Activated CD8-positive, alpha-beta memory T cell treated with anti-CD3 and anti-CD28 coated beads for 36 hours (primary cell): ENCODE data around the gene MAP2K5. TPM values are rescaled to one million over a fixed set of nuclear protein-coding genes. Genes with fewer than 3 reads are reported as not detected.

Experiments used
- CTCF ChIA-PET: fragments of 350-600 bp; sonication (Branson Sonifier 250); formaldehyde crosslinking; loops from one replicate; lab custom pipeline; 2021; ENCODE audit warnings: antibody characterized with exemption; lab: Charles Lee
- POLR2A ChIA-PET: fragments of 350-600 bp; sonication (Branson Sonifier 250); formaldehyde crosslinking; loops from one replicate; lab custom pipeline; 2021; ENCODE audit warnings: antibody characterized with exemption; lab: Charles Lee
- total RNA-seq, 2 experiments: library from RNA; stranded (reverse); gene quantifications; one replicate each; pipeline ENCODE4 v1.2.3, GENCODE V29; 2021

Gene MAP2K5
- 10 to 100 TPM; 19.1 to 20.8 TPM for total RNA-seq

- CTCF ChIA-PET, result interaction anchor here (0.7 to 1.3 kb wide), 4 partner anchors 10 to 528 kb away, joined by 3 to 5 read pairs (median 4); partner anchors contain the start of gene C15orf61
Measured at GRCh38 chr15:67542420-67543347, at the start of gene MAP2K5. MAP2K5 (plus strand) TSS chr15:67542703; CDS start chr15:67543336, 633 bp downstream.

GRCh38 chr15:67495585-67495984 lies 46.9 kb upstream of the MAP2K5 start:
- ChIA-PET POLR2A (no interaction called here), CTCF (interaction anchor here (1.1 kb wide), 1 partner anchor 39 kb away, joined by 3 read pairs; no protein-coding TSS in a partner anchor)

More at GRCh38 chr15:67542420-67543347, at the start of gene MAP2K5:
- POLR2A ChIA-PET, result interaction anchor here (0.6 to 1.4 kb wide), 5 partner anchors 13 to 517 kb away, joined by 3 to 5 read pairs (median 4); no protein-coding TSS in a partner anchor

- CTCF ChIA-PET, result no interaction called here
- POLR2A ChIA-PET, result interaction anchor here (0.5 to 0.6 kb wide), 2 partner anchors 21 to 567 kb away, joined by 4 read pairs; no protein-coding TSS in a partner anchor
Measured at GRCh38 chr15:67501177-67501835, 41.2 kb upstream of the MAP2K5 start.

- ChIA-PET CTCF (no interaction called here), POLR2A (no interaction called here)
Measured at GRCh38 chr15:67501836-67502461, 40.6 kb upstream of the MAP2K5 start.

GRCh38 chr15:67504056-67504455 lies 38.4 kb upstream of the MAP2K5 start:
- ChIA-PET CTCF (no interaction called here), POLR2A (no interaction called here)

GRCh38 chr15:67504796-67505195 lies 37.7 kb upstream of the MAP2K5 start:
- ChIA-PET CTCF (no interaction called here), POLR2A (no interaction called here)

- CTCF ChIA-PET, result interaction anchor here (1.5 kb wide), 1 partner anchor 49 kb away, joined by 6 read pairs; no protein-coding TSS in a partner anchor
- POLR2A ChIA-PET, result no interaction called here
Measured at GRCh38 chr15:67505675-67506572, 36.6 kb upstream of the MAP2K5 start.

GRCh38 chr15:67506775-67507747 lies 35.4 kb upstream of the MAP2K5 start:
- CTCF ChIA-PET, result interaction anchor here (1.5 kb wide), 1 partner anchor 50 kb away, joined by 6 read pairs; no protein-coding TSS in a partner anchor
- POLR2A ChIA-PET, result no interaction called here

- CTCF ChIA-PET, result no interaction called here
- POLR2A ChIA-PET, result no interaction called here
Measured at GRCh38 chr15:67508407-67508806, 34.1 kb upstream of the MAP2K5 start.

GRCh38 chr15:67509918-67510317 lies 32.6 kb upstream of the MAP2K5 start:
- ChIA-PET POLR2A (no interaction called here), CTCF (no interaction called here)

- ChIA-PET CTCF (no interaction called here), POLR2A (no interaction called here)
Measured at GRCh38 chr15:67510597-67511190, 31.8 kb upstream of the MAP2K5 start.

GRCh38 chr15:67511606-67512005 lies 30.9 kb upstream of the MAP2K5 start:
- POLR2A ChIA-PET, result no interaction called here
- CTCF ChIA-PET, result no interaction called here

GRCh38 chr15:67512140-67512539 lies 30.4 kb upstream of the MAP2K5 start:
- ChIA-PET CTCF (no interaction called here), POLR2A (no interaction called here)

- ChIA-PET POLR2A (no interaction called here), CTCF (no interaction called here)
Measured at GRCh38 chr15:67512933-67513714, 29.4 kb upstream of the MAP2K5 start.

GRCh38 chr15:67515090-67515489 lies 27.4 kb upstream of the MAP2K5 start:
- POLR2A ChIA-PET, result no interaction called here
- CTCF ChIA-PET, result no interaction called here

- ChIA-PET POLR2A (no interaction called here), CTCF (no interaction called here)
Measured at GRCh38 chr15:67515557-67515956, 26.9 kb upstream of the MAP2K5 start.
